Endodermal cell (in vitro differentiated cells): Measurements from ENCODE around the gene ERGIC1. TPM values are rescaled to one million over a fixed set of nuclear protein-coding genes. Genes with fewer than 3 reads are reported as not detected.
"Not testable (repeated sequence)": the region's sequence is repeated elsewhere in the genome, so short reads cannot be mapped to it uniquely, and the experiment has no call there.

Source experiments
- DNase-seq: peaks from one replicate; pipeline ENCODE4 v3.0.0-alpha.2; 2017
- H3K27ac ChIP-seq: 2 replicates; pipeline ENCODE4 v1.5.1; 2013; ENCODE audit warnings: mild to moderate bottlenecking, low read depth, low read length, moderate library complexity
- H3K27me3 ChIP-seq: 2 replicates; pipeline ENCODE4 v1.6.1; 2013; ENCODE audit warnings: mild to moderate bottlenecking, low read length, moderate library complexity; ENCODE audit not compliant: insufficient read depth, control insufficient read depth, poor library complexity, severe bottlenecking
- H3K36me3 ChIP-seq: 2 replicates; pipeline ENCODE4 v1.7.0; 2013; ENCODE audit warnings: mild to moderate bottlenecking, low read length, moderate library complexity; ENCODE audit not compliant: control insufficient read depth, insufficient read depth
- H3K4me1 ChIP-seq: one replicate; pipeline ENCODE4 v1.7.0; 2013; ENCODE audit warnings: low read length; ENCODE audit not compliant: control insufficient read depth, insufficient read depth
- H3K4me3 ChIP-seq: 2 replicates; pipeline ENCODE4 v1.5.1; 2013; ENCODE audit warnings: mild to moderate bottlenecking, low read length, moderate library complexity
- H3K9ac ChIP-seq: 2 replicates; pipeline ENCODE4 v1.6.1; 2013; ENCODE audit warnings: mild to moderate bottlenecking, low read length, moderate library complexity; ENCODE audit not compliant: poor library complexity, severe bottlenecking; ENCODE audit errors: extremely low read depth
- H3K9me3 ChIP-seq: 2 replicates; pipeline ENCODE4 v1.6.1; 2013; ENCODE audit warnings: mild to moderate bottlenecking, low read length, moderate library complexity; ENCODE audit not compliant: control insufficient read depth
- H3K27ac Mint-ChIP-seq: 2 replicates; pipeline ENCODE4 v1.8.0; 2020; ENCODE audit warnings: mixed read lengths
- H3K27me3 Mint-ChIP-seq: 2 replicates; pipeline ENCODE4 v1.8.0; 2021; ENCODE audit warnings: mild to moderate bottlenecking, mixed read lengths; ENCODE audit not compliant: insufficient read depth
- H3K36me3 Mint-ChIP-seq: 2 replicates; pipeline ENCODE4 v1.8.0; 2020; ENCODE audit warnings: low read depth, mixed read lengths
- H3K4me1 Mint-ChIP-seq: 2 replicates; pipeline ENCODE4 v1.8.0; 2020; ENCODE audit warnings: mixed read lengths
- H3K4me3 Mint-ChIP-seq: 2 replicates; pipeline ENCODE4 v1.8.0; 2020; ENCODE audit warnings: mild to moderate bottlenecking, moderate library complexity, mixed read lengths
- H3K9me3 Mint-ChIP-seq: 2 replicates; pipeline ENCODE4 v1.8.0; 2020; ENCODE audit warnings: mild to moderate bottlenecking, mixed read lengths
- CTCF ChIP-seq: fragments of 200-600 bp; sonication (generic); conservative IDR thresholded peaks from 2 replicates; pipeline ENCODE4 v1.5.0; 2021; ENCODE audit warnings: antibody characterized with exemption, mild to moderate bottlenecking
- WGBS, 2 experiments: methylation state at CpG; one replicate each; pipeline versions ENCODE4 v1.1.5 to v1.1.7; 2013; ENCODE audit warnings: missing lambda C conversion rate in 2 of 2, mixed read lengths in 1 of 2; ENCODE audit not compliant: insufficient coverage in 1 of 2, insufficient read length in 1 of 2; 5-methylcytosine and 5-hydroxymethylcytosine counted together
- total RNA-seq, 2 donors: library from RNA; stranded (reverse); fragmentation: NEBNext Ultra II Directional in 1 of 2; extraction: Animal tissue kit (Norgen Biotek cat#: 25700) in 1 of 2; gene quantifications; 2 replicates in 1 of 2; 3 replicates in 1 of 2; pipeline ENCODE4 v1.2.1, GENCODE V29; 2021

Gene ERGIC1
- total RNA-seq, 2 donors from 2014 or later, result 81.9 to 94.8 TPM

DNA sequence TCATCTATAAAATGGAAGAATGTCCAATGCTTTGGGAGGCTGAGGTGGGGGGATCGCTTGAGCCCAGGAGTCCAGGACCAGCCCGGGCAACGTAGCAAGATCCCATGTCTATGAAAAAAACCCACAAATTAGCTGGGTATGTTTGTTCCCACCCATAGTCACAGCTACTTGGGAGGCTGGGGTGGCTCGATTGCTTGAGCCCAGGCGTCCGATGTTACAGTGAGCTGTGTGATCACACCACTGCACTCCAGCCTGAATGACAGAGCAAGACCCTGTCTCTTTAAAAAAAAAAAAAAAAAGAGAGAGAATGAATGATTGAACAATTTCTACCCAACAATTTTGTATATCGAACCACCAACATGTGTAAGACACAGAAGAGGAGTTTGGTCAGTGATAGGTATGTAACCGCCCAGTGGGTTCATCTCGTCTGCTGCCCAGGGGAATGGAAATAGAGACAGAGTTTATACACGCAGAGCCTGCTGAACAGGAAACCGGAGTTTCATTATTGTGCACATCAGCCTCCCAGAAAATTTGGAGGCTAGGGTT is 26.2 kb upstream of the ERGIC1 start:
- Histone ChIP-seq H3K27ac (no peak overlapping the region), H3K4me1 (no peaks in the 10 kb centered on the region), H3K4me3 (no peak overlapping the region), H3K9me3 (peaks cover 14% of the 10 kb centered on the region), H3K27me3 (no peaks in the 10 kb centered on the region), H3K36me3 (no peaks in the 10 kb centered on the region), H3K9ac (no peak overlapping the region)
- peak; percentile 44 for DNase-seq
- Mint-ChIP-seq H3K36me3 (no peaks in the 10 kb centered on the region), H3K4me1 (peaks cover 6% of the 10 kb centered on the region), H3K27ac (no peak overlapping the region), H3K27me3 (peaks cover 9% of the 10 kb centered on the region), H3K9me3 (peaks cover 12% of the 10 kb centered on the region), H3K4me3 (no peak overlapping the region)
- TF ChIP-seq CTCF, result no peak
- WGBS, 2 experiments, result 95 to 98% methylated on average over 4 to 11 of the region's 11 CpGs

- TF ChIP-seq CTCF, result no peak
- 96 to 100% methylated on average over 2 of the region's 2 CpGs for WGBS, 2 experiments
Observed at GRCh38 chr5:172809774-172810173, 24.3 kb upstream of the ERGIC1 start.

GRCh38 chr5:172810996-172811395 is 23.1 kb upstream of the ERGIC1 start:
- DNase-seq, H3K4me3 ChIP-seq: not testable (repeated sequence)

More at GRCh38 chr5:172809774-172810173, 24.3 kb upstream of the ERGIC1 start:
- no peak overlapping the region for H3K27ac Mint-ChIP-seq
- H3K4me3 Mint-ChIP-seq, result no peak overlapping the region
- peaks cover 6% of the 10 kb centered on the region for H3K4me1 Mint-ChIP-seq
- Histone ChIP-seq H3K27ac (no peak overlapping the region), H3K36me3 (no peaks in the 10 kb centered on the region), H3K4me1 (no peaks in the 10 kb centered on the region), H3K27me3 (no peaks in the 10 kb centered on the region), H3K9me3 (peaks cover 14% of the 10 kb centered on the region), H3K9ac (no peak overlapping the region), H3K4me3 (no peak overlapping the region)
- DNase-seq, result no peak
- peaks cover 5% of the 10 kb centered on the region for H3K27me3 Mint-ChIP-seq
- H3K36me3 Mint-ChIP-seq, result no peaks in the 10 kb centered on the region
- peaks cover 12% of the 10 kb centered on the region for H3K9me3 Mint-ChIP-seq

DNA sequence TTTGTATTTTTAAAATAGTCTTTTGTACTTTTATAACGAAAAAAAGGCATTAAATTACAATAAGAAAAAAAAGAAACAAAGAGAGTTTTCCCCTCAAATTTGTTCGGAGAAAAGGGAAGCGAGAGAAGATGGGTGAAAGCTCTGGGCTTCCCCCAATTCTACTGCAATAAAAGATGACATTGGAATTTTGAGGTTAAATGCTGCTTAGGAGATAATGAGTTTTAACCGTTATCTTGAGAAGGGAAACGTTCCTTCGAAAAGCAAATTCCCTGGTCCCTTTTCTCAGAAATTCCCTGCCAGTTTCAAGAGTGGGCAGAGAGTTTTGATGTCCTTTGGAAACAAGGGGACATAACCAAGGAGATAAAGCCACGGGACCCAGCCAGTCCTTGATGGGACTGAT is 18.4 kb upstream of the ERGIC1 start:
- peaks cover 1% of the 10 kb centered on the region for H3K9me3 Mint-ChIP-seq
- no peak for DNase-seq
- 89 to 94% methylated on average over 4 to 7 of the region's 7 CpGs for WGBS, 2 experiments
- Histone ChIP-seq H3K4me3 (no peak overlapping the region), H3K4me1 (no peaks in the 10 kb centered on the region), H3K9ac (no peak overlapping the region), H3K27ac (no peak overlapping the region), H3K27me3 (no peaks in the 10 kb centered on the region), H3K36me3 (no peaks in the 10 kb centered on the region), H3K9me3 (no peaks in the 10 kb centered on the region)
- H3K4me3 Mint-ChIP-seq, result no peak overlapping the region
- no peak for TF ChIP-seq CTCF
- H3K36me3 Mint-ChIP-seq, result no peaks in the 10 kb centered on the region
- no peaks in the 10 kb centered on the region for H3K4me1 Mint-ChIP-seq
- H3K27ac Mint-ChIP-seq, result no peak overlapping the region
- H3K27me3 Mint-ChIP-seq, result peaks cover 7% of the 10 kb centered on the region

More at GRCh38 chr5:172810996-172811395, 23.1 kb upstream of the ERGIC1 start:
- not testable (repeated sequence) for H3K4me3 Mint-ChIP-seq, H3K4me1 Mint-ChIP-seq, H3K27me3 Mint-ChIP-seq, H3K9ac ChIP-seq, H3K36me3 Mint-ChIP-seq, H3K36me3 ChIP-seq, H3K27ac Mint-ChIP-seq, H3K4me1 ChIP-seq, H3K27me3 ChIP-seq, H3K27ac ChIP-seq
- WGBS, 2 experiments, result 77 to 97% methylated on average over 3 to 4 of the region's 4 CpGs
- H3K9me3 ChIP-seq, result peaks cover 14% of the 10 kb centered on the region
- peaks cover 12% of the 10 kb centered on the region for H3K9me3 Mint-ChIP-seq
